GM04503 (cell line): ENCODE measurements around the gene JAKMIP3.

ENCODE experiments used
- DNase-seq: peaks from one replicate; pipeline ENCODE4 v3.0.0-alpha.2; 2012; ENCODE audit warnings: low read depth

The JAKMIP3 gene

DNA sequence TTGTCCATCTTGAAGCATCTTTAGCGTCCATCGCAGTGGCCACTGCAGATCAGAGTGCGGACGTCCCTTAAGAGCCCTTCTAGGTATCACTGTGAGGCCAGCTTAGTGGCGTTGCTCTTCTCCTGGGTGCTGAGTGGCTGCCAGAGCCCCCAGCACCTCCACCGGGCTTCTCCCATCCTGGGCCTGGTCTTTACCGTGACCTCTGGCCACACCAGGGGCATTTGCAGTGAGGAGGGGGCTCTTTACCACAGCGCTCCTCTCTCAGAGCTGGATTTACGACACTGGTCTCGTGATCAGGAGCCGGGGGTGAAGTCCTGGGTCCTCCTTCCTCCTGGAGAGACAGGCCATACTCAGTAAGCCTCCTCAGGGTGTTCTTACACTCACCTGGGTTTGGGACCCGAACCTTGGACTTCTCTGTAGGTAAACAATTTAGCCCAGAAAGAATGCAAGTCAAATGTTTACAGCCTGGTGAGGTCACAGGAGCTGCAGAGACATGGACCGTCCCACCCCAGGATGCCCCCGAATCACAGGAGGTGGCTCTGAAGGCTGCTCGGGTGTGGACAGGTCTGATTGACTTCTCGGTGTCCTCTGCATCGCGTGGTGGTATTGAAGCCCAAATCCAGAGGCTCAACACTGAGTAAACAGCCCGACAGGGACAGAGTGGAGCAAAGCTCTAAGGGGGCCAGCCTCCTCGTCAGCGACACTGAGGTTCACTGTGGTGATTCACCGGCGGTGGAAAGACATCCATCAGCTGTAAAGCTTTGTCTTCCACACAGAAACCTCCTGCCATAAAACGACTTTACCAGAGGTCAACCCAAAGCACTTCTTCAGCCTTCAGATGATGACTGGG lies 33.0 kb downstream of the JAKMIP3 start:
- no peak for DNase-seq

DNA sequence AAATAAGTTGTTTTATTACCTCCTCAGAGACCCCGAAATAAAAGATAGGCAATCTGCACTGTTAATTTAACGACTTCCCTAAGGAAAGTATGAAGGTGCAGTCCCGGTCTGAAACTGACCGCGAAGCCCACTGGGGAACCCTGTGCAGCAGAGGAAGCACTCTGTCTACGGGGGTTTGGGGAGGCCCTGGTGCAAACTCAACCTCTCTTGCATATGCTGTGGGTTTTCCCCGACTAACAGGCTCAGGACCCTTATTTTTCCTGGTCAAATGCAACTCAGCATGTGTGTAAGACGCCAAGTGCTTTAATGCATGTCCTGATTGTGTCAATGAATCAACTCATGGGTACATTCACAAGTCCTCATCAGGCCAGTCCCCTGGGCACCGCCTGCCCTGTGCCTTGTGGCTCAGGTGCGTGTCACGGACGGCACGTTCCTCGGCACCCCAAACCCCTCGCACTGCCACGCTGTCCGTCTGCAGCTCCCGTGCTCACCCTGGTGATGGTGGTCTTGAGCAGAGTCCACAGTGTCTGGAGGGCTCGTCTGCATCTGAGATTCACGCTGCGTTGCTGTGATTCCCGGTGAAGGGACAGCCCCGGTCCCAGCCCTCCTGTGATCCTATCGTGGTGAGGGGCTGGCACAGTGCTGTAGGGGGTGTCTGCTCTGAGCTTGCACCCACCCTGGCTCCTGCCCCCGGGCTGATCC lies 33.8 kb downstream of the JAKMIP3 start:
- no peak for DNase-seq

DNA sequence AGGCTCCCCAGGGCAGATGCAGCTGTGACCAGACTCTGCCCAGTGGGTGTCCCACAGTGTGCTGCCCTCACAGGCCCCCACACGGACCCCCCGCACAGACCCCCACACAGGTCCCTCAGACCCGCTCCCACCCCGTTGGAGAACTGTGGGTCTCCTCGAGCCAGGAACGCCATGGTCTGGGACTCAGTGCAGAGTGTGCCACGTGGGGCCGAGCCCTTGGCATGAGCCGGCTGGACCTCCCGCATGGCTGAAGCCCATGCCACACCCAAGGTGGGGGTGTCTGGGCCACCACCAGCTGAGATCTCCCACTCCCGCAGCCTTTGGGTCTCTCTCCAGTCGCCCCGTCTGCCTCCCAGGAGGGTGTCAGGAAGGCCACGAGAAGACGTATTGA lies 34.3 kb downstream of the JAKMIP3 start:
- DNase-seq = no peak

DNA sequence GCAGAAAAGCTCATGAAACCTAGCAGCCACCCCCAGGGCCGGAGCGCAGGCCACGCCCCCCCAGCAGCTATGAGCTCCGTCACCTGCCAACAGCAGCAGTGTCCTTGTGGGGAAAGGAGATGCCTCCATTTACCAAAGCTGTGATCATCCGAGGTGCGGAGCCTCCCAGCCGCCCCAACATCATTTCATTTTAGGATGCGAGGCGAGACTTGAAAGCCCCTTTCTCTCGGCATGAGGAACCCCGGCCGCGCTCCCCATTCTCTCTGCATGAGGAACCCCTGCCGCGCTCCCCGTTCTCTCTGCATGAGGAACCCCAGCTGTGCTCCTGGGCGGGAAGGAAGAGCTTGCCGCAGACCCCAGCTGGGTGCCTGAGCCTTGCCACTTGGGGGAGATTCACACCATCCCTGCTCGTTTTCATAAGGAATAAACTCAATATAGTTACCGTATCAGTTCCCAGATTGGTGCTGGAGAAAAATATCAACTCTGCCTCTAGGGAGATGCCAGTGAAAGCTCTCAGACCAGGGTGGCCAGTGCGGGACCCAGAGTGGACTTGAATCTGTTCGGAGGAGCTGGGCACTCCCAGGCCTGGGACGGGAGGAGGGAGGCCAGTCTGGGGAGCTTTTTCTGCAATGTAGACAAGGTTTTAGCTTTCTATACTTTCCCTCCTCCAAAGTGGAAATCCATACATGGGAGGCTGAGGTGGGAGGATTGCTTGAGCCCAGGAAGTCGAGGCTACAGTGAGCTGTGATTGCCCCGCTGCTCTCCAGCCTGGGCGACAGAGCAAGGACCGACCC lies 35.0 kb downstream of the JAKMIP3 start:
- no peak for DNase-seq

DNA sequence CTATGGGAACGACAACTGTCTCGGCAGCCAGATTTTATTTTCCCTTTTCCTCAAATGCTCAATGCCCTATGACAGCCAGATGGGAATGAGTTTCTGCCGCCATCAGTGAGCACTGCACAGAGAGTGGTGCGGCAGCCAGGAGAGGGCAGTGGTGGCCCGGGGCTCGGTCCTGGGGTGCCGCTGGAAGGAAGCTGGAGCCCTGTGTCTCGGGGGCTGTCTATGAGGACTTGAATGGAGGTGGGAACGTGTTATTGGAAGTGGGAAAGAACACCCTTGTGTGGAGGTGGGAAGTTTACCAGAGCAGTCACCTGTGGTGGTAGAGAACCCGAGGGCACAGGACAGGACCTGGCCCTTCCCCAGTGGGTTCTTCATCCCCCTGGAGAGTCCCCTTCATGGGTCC lies 35.8 kb downstream of the JAKMIP3 start:
- DNase-seq = no peak

DNA sequence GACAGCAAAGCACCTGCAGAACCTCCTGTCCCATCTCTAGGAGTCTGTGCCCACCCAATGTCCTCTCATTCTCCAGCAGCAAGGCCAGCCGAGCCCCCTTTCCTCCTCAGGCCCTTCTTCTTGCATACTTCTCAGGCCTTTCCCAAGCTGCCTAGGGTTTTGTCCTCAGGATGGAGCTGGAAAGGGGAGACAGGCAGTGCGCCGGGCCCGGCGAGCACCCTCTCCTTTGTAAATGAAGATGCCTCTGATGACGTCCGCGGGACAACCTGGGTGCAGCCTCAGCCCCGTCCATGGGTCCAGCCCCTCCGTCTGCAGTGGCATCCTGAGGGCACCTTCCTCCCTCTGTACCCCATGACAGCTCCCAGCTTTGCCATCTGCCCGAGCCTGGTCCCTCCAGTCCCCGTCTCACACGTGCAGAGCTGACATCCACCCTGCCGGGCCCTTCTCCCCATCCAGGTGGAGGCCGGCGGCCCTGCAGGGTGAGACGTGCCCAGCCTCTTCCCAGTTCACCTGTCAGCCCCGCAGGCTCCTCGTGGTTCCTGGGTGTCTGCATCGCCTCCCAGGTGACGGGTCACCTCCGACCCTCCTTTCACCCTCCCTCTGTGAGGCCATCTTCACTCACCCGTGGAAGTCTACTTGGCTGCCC lies 36.4 kb downstream of the JAKMIP3 start:
- no peak for DNase-seq

DNA sequence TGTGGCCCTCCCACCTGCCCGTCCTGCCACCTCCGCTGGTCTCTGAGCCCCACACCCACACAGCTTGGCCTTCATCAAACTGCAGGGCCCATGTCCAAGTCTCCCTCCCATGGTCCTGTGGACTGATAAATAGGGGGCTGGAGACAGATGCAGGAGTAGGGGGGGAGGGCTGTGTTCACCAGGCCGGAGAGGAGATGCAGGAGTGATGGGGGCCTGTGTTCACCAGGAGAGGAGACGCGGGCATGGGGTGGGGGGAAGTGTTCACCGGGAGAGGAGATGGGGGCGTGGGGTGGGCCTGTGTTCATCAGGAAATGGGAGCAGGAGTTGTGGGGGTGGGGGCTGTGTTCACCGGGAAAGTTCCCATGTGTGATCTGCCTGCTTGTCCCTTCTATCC lies 37.0 kb downstream of the JAKMIP3 start:
- DNase-seq = no peak

DNA sequence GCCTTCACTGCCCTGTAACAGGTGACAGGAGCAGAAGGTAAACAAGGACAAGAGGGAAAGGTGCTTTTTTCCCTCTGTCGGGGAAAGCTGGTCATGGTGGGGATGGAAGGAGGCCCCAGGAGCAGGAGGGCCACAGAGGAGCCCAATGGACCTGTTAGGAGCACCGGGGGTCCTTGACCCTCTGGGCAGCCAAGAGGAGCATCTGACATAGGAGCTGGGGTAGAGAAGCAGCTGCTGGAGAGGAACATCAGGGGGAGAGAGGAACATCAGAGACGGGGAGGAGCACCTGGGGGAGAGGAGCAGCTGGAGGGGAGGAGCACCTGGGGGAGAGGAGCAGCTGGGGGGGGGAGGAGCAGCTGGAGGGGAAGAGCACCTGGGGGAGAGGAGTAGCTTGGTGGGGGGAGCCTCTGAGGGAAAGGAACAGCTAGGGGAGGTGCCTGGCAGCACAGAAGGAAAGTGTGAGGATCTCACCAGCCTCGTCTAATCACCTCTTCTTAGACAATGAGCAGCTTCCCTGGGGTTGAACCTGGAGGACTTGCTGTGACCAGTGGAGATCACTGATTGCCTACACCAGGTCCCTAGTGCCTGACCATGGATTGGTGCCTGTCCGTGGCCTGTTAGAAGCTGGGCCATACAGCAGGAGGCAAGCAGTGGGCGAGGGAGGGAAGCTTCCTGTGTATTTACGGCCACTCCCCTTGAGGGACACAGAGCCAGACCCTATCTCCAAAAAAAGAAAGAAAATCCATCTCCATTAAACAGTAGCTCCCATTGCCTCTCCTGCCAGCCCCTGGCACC lies 37.6 kb downstream of the JAKMIP3 start:
- no peak for DNase-seq

DNA sequence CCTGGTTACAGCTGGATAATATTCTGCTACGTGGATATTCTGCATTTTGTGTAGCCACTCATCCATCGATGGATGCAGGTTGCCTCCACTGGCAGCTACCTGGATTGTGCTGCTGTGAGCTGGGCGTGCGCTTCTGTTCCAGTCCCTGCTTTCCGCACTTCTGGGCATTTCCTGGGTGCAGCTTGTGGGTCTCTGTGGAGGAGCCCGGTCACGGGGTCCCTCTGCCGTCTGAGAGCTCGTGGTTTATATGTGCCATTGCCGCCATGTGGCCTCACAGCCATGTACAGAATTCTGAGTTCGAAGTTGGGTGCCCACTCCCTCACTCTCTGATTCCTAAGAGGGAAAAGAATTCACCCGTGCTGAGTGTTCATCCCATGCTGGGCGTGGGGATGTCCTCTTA lies 38.3 kb downstream of the JAKMIP3 start:
- no peak for DNase-seq

DNA sequence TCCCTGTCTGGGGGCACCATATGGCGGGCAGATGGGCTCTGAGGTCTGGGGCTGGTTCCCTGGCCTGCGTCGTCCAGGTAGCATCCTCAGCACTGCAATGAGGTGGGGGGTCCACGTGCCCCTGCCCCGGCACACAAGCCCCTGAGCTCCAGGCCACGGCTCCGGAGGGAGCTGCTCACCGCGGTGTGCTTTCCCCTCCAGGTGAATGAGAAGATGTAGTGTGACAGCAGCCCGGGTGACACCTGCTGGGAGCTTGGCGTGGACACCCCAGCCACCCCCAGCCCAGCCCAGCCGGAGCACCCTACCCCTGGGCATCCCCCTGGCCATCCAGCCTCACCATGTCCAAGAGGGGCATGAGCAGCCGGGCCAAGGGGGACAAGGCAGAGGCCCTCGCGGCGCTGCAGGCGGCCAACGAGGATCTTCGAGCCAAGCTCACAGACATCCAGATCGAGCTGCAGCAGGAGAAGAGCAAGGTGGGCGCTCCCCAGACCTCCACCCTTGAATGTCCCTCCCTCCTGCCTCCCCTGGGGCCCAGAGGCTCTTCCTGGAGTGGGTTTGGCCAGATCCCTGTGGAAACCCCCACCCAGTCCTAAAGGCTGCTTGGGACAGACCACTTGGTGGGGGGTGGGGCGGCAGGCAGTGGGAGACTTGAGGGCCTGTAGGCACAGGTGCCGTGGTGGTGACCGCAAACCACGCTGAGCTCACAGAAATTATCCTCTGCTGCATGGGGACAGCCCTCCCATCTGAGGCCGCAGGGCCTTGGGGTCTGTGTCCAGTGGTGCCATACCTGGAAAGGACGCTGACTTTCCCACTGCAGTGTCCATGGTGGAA lies 38.9 kb downstream of the JAKMIP3 start:
- no peak for DNase-seq

DNA sequence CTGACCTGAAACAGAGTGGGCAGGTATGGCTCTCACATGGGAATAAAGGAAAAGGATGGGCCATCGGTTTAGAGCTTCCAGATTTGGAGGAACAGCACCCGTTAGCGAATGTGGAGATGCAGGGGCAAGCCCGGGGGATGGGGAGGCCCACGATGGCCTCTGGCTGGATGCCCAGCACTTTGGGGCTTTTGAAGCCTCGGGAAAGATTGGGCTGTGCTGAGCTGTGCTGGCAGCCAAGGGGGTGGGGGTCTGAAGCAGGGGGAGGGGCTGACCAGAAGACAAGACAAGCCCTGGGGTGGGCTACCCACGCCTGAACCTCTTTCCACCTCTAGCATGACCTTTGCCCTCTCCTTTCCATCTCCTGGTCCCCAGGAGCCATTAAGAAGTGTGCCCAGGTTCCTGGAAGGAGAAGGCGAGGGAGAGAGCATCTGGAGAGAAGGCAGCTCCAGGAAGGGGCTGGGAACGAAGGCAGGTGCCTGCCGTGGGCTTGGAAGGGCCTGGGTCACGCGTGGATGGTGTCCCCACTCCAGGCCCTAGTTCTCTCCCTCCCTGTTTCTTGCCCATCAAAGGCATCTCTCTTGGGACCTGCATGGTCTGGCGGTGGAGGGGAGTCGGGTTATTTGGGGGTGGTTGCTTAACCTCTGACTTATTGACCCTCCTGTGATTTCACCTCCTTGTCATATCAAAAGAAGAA lies 39.7 kb downstream of the JAKMIP3 start:
- no peak for DNase-seq

DNA sequence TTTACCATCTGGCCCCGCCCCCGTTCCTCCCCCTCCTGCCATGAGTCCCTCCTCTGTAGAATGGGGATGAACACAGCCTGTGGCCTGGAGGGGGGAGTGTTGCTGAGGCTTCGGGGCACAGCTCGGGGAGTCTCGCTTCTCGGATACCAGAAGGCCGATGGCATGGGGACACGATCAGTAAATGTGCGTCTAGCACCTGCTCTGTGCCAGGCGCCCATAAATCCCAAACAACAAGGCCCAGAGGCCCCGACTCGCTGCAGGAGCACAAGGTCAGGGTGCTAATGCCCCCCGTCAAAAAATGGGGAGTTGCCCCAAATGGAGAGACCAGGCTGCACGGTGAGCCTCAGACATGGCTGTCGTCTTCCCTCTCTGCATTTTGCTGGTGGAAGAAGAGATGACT lies 40.7 kb downstream of the JAKMIP3 start:
- no peak for DNase-seq

DNA sequence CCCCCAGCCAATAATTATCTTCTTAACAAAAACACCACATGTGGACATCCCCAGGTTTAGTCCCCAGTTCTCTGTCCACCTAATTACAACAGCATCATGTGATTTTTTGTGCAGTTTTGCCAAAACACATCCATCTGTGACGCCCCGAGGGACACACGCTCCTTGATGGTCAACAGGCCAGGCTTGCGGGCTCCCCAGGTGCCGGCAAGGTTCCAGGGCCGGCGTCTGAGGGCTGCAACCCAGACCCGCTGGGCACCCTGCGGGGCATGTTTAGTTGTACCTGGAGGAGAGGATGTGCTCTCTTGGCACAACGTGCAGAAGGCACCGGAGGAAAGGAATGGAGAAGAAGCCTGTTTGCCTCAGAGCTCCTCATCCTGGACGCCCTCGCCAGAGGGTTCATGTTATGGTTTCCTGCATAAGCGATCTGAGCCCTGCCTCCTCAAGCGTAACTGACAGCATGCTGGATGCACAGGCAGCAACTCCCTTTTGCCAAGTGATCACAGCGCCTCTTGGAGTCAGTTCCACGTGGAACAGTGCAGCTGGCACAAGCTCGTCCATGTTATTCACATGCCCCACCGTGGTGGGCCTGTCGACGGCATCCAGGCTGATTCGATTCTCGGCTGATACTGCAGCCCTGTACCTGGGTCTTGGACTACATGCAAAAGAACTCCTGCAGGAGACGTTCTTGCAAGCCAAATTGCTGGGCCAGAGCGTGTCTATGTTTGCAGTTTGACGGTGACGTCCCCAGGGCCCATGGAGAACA lies 41.6 kb downstream of the JAKMIP3 start:
- no peak for DNase-seq

DNA sequence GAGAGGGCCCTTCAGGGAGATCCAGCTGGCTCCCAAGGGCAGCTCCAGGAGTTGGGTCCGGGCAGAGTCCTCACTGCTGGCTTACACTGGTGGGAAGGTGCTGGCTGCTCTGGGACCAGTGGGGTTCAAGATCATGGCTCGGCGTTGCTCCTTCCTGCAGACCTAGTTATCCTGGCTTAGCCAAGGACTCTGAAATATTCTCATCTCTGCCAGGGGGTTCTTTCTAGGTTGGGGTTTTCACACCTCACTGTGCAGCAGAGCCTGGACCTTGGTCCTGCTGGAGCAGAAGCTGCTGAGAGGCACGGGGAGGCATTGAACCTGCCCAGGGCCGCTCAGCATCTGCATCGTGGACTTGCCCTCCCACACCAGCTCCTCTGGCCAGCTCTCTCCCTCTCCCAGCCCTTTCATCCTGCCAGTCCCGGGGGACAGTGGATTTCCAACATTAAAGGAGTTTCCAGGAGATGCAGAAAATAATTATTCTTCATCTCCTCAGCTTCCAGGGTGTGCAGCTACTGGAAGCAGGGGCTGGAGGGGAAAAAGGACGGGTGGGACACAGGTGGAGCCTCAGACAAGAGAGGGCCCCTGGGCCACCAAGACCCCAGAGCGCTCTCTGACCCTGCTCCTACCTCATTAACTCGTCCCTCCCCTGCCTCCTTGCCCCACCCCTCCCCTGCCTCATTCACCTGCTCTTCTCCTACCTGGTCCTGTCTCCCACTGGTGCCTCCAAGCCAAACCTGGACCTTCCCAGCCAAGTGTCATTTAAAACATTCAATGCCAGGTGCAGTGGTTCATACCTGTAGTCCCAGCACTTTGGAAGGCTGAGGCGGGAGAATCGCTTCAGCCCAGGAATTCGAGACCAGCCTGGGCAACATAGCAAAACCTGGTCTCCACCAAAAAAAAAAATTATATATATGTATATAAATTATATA lies 42.5 kb downstream of the JAKMIP3 start:
- no peak for DNase-seq

DNA sequence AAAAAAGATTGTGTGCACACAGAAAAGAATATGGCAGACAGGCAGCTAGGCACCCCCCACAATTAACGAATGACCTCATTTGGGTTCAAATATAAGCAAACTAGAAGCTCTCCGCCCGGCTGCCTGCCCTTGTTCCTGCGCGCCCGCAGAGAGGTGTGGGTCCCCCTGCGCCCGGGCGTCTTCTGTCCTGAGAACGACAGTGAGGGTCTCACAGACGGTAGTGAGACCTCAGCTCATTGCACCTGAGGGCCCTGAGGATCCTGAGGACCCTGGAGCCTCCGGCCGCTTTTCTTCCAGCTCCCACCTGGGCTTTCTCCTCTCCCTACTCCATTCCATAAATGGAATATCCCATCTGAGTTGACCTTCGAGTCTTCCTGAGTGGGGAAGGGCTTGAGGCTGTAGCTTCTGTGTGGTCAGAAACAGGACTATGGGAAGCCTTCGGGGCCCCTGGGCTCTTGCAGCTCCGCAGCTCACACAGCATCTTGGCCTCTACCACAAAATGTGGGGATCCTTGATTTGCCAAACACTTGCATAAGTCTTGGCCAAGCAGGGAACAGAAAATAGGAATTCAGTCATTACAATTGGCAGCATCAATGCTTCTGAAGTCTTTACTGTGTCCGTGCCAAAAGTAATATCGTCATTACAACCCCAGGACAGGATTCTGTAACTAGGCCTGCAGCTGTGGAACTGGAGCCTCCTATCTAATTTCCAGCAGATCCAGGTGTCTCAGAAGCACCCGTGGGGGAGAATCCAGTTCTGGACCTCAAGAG lies 43.8 kb downstream of the JAKMIP3 start:
- DNase-seq = no peak

DNA sequence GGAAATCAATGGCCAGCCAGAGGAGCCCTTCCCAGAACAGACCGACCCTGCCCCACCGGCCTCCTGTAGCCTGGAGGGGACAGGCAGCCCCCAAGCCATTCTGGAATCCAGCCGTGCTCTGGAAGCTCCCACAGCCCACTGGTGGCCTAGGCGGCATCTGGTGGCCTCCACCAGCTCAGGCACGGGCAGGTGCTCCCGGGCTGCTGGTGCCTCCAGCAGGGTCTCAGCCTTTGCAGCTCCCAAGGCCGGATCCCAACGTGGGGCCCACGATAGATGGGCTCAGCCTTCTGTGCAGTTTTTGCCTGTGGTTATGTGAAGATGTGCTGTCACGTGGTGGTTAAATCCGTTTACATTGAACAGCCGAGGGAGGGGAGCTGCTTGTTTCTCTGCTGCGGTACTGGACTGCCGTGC lies 44.4 kb downstream of the JAKMIP3 start:
- DNase-seq = no peak

DNA sequence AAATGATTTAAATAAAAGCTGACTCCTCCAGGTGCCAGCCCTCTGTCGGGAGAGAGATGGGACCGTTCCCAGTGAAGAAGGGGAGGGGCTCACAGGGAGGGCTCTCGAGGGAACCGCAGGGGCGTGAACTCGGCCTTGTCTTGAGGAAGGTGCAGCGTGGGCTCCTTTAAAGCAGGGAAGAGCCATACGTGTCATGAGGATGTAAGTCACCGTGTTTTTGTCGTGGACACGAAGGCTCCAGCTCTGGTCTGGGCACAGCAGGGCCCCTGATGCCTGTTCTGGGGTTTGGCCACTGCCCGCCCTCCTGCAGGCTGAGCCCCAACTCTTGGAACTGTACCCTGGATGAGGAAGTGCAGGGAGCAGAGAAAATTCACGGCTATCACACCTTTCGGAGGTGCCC lies 45.0 kb downstream of the JAKMIP3 start:
- no peak for DNase-seq
